ENCODE measurements around the gene ROR2. TPM values are rescaled to one million over a fixed set of nuclear protein-coding genes. Genes with fewer than 3 reads are reported as not detected.
A peak's percentile ranks its signal among the peaks of the same experiment; 100 is the strongest.

The ROR2 gene
- total and polyA plus RNA-seq, 5 donors from 2014 or later = 0.12 TPM; not detected in 4

DNA sequence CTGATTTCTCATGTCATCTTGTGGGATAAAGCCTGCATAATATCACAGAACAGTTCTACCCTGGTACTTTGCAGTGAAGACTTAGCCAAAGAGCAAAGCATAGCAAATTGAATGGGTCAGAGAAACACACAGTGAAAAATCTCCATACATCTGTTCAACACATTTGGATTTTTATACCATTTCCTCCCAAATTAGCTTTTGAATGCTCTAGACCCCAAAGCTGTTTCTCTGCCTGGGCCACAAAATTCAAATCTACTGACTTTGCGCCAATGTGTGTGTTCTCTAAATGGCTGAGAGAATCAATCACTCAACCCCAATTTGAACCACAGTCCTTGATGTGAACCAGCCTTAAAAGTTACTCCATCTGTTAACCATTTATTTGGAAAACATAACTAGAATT, 289.5 kb downstream of the ROR2 start:
- Histone ChIP-seq H3K36me3 (ENCODE audit: control insufficient read depth, insufficient read depth, low read length) (no peaks in the 10 kb centered on the region), H3K9me3 (ENCODE audit: control insufficient read depth in 2 of 2, low read length in 2 of 2) (no peaks in the 10 kb centered on the region), H3K27me3 (ENCODE audit: control insufficient read depth, insufficient read depth, low read length) (no peaks in the 10 kb centered on the region), H3K4me3 (ENCODE audit: low read depth, low read length) (no peak overlapping the region), H3K4me1 (ENCODE audit: control insufficient read depth, insufficient read depth, low read length, poor library complexity, severe bottlenecking) (no peaks in the 10 kb centered on the region), H3K27ac (ENCODE audit: insufficient read depth, low read length, poor library complexity, severe bottlenecking) (no peak overlapping the region)
- no peak for ATAC-seq (ENCODE audit: low read depth in 2 of 2)
- no peak overlapping the region for H3K27ac Mint-ChIP-seq
- H3K9me3 Mint-ChIP-seq = no peaks in the 10 kb centered on the region
- no peak for DNase-seq
- no peak overlapping the region for H3K4me3 Mint-ChIP-seq
- no peaks in the 10 kb centered on the region for H3K36me3 Mint-ChIP-seq
- no peaks in the 10 kb centered on the region for H3K4me1 Mint-ChIP-seq
- peaks cover 12% of the 10 kb centered on the region for H3K27me3 Mint-ChIP-seq

DNA sequence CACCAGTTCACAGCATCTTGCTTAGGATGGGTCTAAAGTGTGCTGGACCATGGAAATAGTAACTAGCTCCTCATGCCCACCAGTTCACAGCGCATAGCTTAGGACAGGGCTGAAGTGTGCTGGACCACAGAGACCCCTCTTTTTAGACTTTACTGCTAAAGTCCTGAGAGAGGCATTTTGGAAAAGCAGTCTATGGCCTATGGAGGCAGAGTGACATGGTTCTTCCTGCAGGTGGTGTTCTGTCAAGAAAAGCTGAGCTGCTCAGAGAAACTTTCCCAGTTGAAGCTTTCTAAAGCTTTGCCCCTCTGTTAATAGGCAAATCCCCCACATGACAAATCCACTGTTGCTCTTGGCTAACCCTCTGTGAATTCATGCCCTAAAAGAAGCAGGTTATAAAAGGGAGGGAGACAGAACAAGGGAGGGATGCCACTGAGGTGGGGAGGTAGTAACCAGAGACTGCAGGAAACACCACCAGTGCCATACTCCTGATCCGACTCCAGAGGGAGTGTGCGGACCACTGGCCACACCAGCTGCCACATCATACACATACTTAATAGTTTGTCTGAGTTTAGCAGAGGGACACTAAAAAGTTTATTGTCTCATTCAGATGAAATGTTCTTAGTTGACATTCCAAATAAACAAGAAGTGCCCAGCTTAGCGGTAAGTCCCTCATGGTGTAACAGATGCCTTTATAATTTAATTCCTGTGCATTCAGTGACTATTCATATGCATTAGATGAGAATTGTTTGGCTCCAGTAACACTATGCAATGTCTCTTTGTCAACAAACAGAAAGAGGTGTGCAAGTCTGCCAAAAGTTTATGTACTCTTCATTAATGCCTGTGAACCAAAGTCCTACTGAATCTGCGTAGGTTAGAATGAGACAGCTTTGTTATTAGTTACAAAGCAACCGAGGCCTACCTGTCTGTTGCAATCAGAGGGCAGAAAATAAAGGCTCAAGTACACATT, 290.2 kb downstream of the ROR2 start:
- ATAC-seq (ENCODE audit: low read depth in 2 of 2) (no peak), DNase-seq (no peak)
- Mint-ChIP-seq H3K36me3 (no peaks in the 10 kb centered on the region), H3K27me3 (peaks cover 12% of the 10 kb centered on the region), H3K4me3 (no peak overlapping the region), H3K9me3 (no peaks in the 10 kb centered on the region), H3K27ac (peak overlapping the region in 1 of 3 donors; percentile 26), H3K4me1 (no peaks in the 10 kb centered on the region)
- Histone ChIP-seq H3K27ac (ENCODE audit: insufficient read depth, low read length, poor library complexity, severe bottlenecking) (no peak overlapping the region), H3K9me3 (ENCODE audit: control insufficient read depth in 2 of 2, low read length in 2 of 2) (no peaks in the 10 kb centered on the region), H3K4me3 (ENCODE audit: low read depth, low read length) (no peak overlapping the region), H3K36me3 (ENCODE audit: control insufficient read depth, insufficient read depth, low read length) (no peaks in the 10 kb centered on the region), H3K27me3 (ENCODE audit: control insufficient read depth, insufficient read depth, low read length) (no peaks in the 10 kb centered on the region), H3K4me1 (ENCODE audit: control insufficient read depth, insufficient read depth, low read length, poor library complexity, severe bottlenecking) (no peaks in the 10 kb centered on the region)

DNA sequence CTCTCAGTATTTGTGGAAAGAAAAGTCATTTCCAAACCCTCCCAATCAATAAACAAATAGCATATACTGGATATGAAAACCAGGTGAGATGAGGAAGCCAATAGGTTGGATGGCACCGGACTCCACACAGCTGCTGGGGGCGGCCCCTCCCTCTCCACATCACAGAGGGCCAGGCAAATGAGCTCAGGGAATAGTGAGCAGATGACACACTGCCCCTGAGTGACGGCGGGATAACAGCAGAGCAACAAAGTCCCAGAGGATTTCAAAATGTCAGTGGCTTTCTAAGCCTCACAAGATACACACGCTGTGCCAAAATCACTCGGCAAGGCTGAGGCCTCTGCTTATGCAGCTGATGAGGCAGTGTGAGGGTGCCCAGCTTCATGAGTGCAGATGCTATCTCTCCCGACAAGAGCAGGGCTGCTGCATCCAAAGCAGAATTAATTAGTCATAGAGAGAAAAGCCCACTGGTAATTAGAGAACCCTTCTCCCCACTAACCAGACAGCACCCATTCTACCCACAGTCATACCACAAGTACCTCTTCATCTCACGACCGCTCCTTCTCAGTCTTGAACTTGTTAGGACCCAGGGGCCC, 291.4 kb downstream of the ROR2 start:
- Mint-ChIP-seq H3K27me3 (peaks cover 12% of the 10 kb centered on the region), H3K36me3 (no peaks in the 10 kb centered on the region), H3K27ac (no peak overlapping the region), H3K4me1 (no peaks in the 10 kb centered on the region), H3K9me3 (no peaks in the 10 kb centered on the region), H3K4me3 (no peak overlapping the region)
- no peak for ATAC-seq (ENCODE audit: low read depth in 2 of 2)
- Histone ChIP-seq H3K27ac (ENCODE audit: insufficient read depth, low read length, poor library complexity, severe bottlenecking) (no peak overlapping the region), H3K4me1 (ENCODE audit: control insufficient read depth, insufficient read depth, low read length, poor library complexity, severe bottlenecking) (no peaks in the 10 kb centered on the region), H3K4me3 (ENCODE audit: low read depth, low read length) (no peak overlapping the region), H3K36me3 (ENCODE audit: control insufficient read depth, insufficient read depth, low read length) (no peaks in the 10 kb centered on the region), H3K27me3 (ENCODE audit: control insufficient read depth, insufficient read depth, low read length) (no peaks in the 10 kb centered on the region), H3K9me3 (ENCODE audit: control insufficient read depth in 2 of 2, low read length in 2 of 2) (no peaks in the 10 kb centered on the region)
- DNase-seq = no peak

DNA sequence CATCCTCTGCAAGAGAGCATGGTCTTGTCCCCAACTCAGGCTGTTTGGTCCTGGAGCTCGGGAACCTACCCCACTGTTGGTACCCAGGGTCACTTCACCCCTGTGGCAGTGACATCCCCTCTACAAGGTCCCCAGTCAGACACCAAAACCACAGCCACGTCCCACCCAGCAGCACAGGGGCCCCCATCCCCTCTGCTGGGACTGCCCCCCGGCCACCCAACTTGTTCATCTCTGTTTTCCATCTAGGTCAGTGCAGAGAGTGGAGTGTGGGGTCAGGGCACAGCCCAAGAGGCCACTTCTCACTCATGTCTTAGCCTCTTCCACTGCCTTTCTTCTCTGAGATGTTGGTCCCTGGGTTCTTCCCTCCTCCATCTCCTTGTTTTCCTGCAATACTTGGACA, 292.5 kb downstream of the ROR2 start:
- Mint-ChIP-seq H3K36me3 (no peaks in the 10 kb centered on the region), H3K27me3 (peaks cover 20% of the 10 kb centered on the region), H3K27ac (no peak overlapping the region), H3K9me3 (peaks cover 0 to under 1% (median 0%) of the 10 kb centered on the region in 7 donors), H3K4me1 (no peaks in the 10 kb centered on the region), H3K4me3 (no peak overlapping the region)
- H3K36me3 ChIP-seq (ENCODE audit: control insufficient read depth, insufficient read depth, low read length) = no peaks in the 10 kb centered on the region
- ATAC-seq (ENCODE audit: low read depth in 2 of 2) = no peak
- DNase-seq = no peak
- H3K4me1 ChIP-seq (ENCODE audit: control insufficient read depth, insufficient read depth, low read length, poor library complexity, severe bottlenecking) = no peaks in the 10 kb centered on the region
- H3K4me3 ChIP-seq (ENCODE audit: low read depth, low read length) = no peak overlapping the region
- H3K27ac ChIP-seq (ENCODE audit: insufficient read depth, low read length, poor library complexity, severe bottlenecking) = no peak overlapping the region
- no peaks in the 10 kb centered on the region for H3K9me3 ChIP-seq (ENCODE audit: control insufficient read depth in 2 of 2, low read length in 2 of 2)
- no peaks in the 10 kb centered on the region for H3K27me3 ChIP-seq (ENCODE audit: control insufficient read depth, insufficient read depth, low read length)

DNA sequence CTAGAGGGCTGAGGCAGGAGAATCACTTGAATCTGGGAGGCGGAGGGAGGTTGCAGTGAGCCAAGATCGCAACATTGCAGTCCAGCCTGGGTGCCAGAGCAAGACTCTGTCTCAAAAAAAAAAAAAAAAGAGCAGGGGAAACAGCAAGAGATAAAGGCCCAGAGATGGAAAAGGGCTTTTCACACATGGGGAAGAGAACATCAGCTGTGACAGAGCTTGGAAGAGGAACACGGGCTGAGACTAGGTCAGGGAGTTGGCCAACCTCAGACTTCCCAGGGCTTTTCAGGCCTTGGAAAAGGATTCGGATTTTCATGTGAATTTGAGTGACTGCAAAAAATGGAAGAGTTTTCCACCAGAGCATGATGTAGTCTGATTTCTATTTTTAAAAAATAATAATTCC, 294.4 kb downstream of the ROR2 start:
- Mint-ChIP-seq H3K36me3 (no peaks in the 10 kb centered on the region), H3K27me3 (peaks cover 29% of the 10 kb centered on the region), H3K4me1 (no peaks in the 10 kb centered on the region), H3K9me3 (peaks cover 0 to 3% (median 0%) of the 10 kb centered on the region in 7 donors), H3K4me3 (no peak overlapping the region), H3K27ac (no peak overlapping the region)
- no peak overlapping the region for H3K4me3 ChIP-seq (ENCODE audit: low read depth, low read length)
- no peak overlapping the region for H3K27ac ChIP-seq (ENCODE audit: insufficient read depth, low read length, poor library complexity, severe bottlenecking)
- ATAC-seq (ENCODE audit: low read depth in 2 of 2) (no peak), DNase-seq (no peak)
- H3K36me3 ChIP-seq (ENCODE audit: control insufficient read depth, insufficient read depth, low read length) = no peaks in the 10 kb centered on the region
- no peaks in the 10 kb centered on the region for H3K9me3 ChIP-seq (ENCODE audit: control insufficient read depth in 2 of 2, low read length in 2 of 2)
- H3K4me1 ChIP-seq (ENCODE audit: control insufficient read depth, insufficient read depth, low read length, poor library complexity, severe bottlenecking) = no peaks in the 10 kb centered on the region
- H3K27me3 ChIP-seq (ENCODE audit: control insufficient read depth, insufficient read depth, low read length) = no peaks in the 10 kb centered on the region

DNA sequence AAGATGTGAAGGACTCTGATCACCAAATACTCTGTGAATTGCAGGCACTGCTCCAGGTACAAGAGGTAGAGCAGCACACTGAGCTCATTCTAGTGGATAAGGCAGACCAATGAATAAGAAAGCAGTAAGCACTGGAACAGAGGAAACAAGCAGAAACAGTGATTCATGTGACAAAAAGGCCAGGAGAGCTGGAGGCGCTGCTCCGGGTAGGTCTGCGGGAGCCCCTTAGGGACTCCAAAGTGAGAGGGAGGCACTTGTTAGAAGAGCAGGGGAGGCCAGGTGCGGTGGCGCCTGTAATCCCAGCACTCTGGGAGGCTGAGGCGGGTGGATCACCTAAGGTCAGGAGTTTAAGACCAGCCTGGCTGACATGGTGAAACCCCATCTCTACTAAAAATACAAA, 294.8 kb downstream of the ROR2 start:
- H3K4me3 ChIP-seq (ENCODE audit: low read depth, low read length) = no peak overlapping the region
- H3K36me3 ChIP-seq (ENCODE audit: control insufficient read depth, insufficient read depth, low read length) = no peaks in the 10 kb centered on the region
- H3K4me3 Mint-ChIP-seq = no peak overlapping the region
- ATAC-seq (ENCODE audit: low read depth in 2 of 2) = no peak
- no peaks in the 10 kb centered on the region for H3K9me3 ChIP-seq (ENCODE audit: control insufficient read depth in 2 of 2, low read length in 2 of 2)
- no peaks in the 10 kb centered on the region for H3K4me1 ChIP-seq (ENCODE audit: control insufficient read depth, insufficient read depth, low read length, poor library complexity, severe bottlenecking)
- H3K9me3 Mint-ChIP-seq = peaks cover 0 to 3% (median 0%) of the 10 kb centered on the region in 7 donors
- no peak overlapping the region for H3K27ac ChIP-seq (ENCODE audit: insufficient read depth, low read length, poor library complexity, severe bottlenecking)
- no peaks in the 10 kb centered on the region for H3K36me3 Mint-ChIP-seq
- DNase-seq = no peak
- H3K27ac Mint-ChIP-seq = peak overlapping the region in 1 of 3 donors; percentile 29
- H3K27me3 Mint-ChIP-seq = peaks cover 29% of the 10 kb centered on the region
- no peaks in the 10 kb centered on the region for H3K4me1 Mint-ChIP-seq
- no peaks in the 10 kb centered on the region for H3K27me3 ChIP-seq (ENCODE audit: control insufficient read depth, insufficient read depth, low read length)

- Mint-ChIP-seq H3K4me1 (no peaks in the 10 kb centered on the region), H3K4me3 (no peak overlapping the region), H3K27ac (no peak overlapping the region), H3K9me3 (peaks cover 0 to 3% (median 0%) of the 10 kb centered on the region in 7 donors), H3K27me3 (peaks cover 33% of the 10 kb centered on the region), H3K36me3 (no peaks in the 10 kb centered on the region)
- H3K36me3 ChIP-seq (ENCODE audit: control insufficient read depth, insufficient read depth, low read length) = no peaks in the 10 kb centered on the region
- no peaks in the 10 kb centered on the region for H3K9me3 ChIP-seq (ENCODE audit: control insufficient read depth in 2 of 2, low read length in 2 of 2)
- no peaks in the 10 kb centered on the region for H3K4me1 ChIP-seq (ENCODE audit: control insufficient read depth, insufficient read depth, low read length, poor library complexity, severe bottlenecking)
- ATAC-seq (ENCODE audit: low read depth in 2 of 2) (no peak), DNase-seq (no peak)
- peaks cover 1% of the 10 kb centered on the region for H3K27me3 ChIP-seq (ENCODE audit: control insufficient read depth, insufficient read depth, low read length)
- H3K27ac ChIP-seq (ENCODE audit: insufficient read depth, low read length, poor library complexity, severe bottlenecking) = no peak overlapping the region
- H3K4me3 ChIP-seq (ENCODE audit: low read depth, low read length) = no peak overlapping the region
Observed at GRCh38 chr9:91654527-91654926, 295.5 kb downstream of the ROR2 start.

All from CD4-positive, CD25-positive, alpha-beta regulatory T cell (primary cell).